Cardiac muscle cell (in vitro differentiated cells and primary cell): ENCODE results near the gene DLG2. TPM values are rescaled to one million over a fixed set of nuclear protein-coding genes. Genes with fewer than 3 reads are reported as not detected.

Source experiments
- DNase-seq, 2 donors: peaks; one replicate each; pipeline versions ENCODE4 v3.0.0 to v3.0.0-alpha.2; 2010 to 2017; ENCODE audit warnings: low read depth in 1 of 2, low spot score in 1 of 2
- H3K27ac ChIP-seq: fragments of 200-600 bp; sonication (generic); 2 replicates; pipeline ENCODE4 v1.5.1; 2016
- H3K27me3 ChIP-seq: fragments of 200-600 bp; sonication (generic); 2 replicates; pipeline ENCODE4 v1.6.0; 2016; ENCODE audit warnings: control low read depth
- H3K36me3 ChIP-seq: fragments of 200-600 bp; sonication (generic); 2 replicates; pipeline ENCODE4 v1.5.1; 2016; ENCODE audit warnings: control low read depth
- H3K4me1 ChIP-seq: fragments of 200-600 bp; sonication (generic); 2 replicates; pipeline ENCODE4 v1.8.1; 2017; ENCODE audit warnings: low read depth, mild to moderate bottlenecking, mixed run types
- H3K4me3 ChIP-seq: fragments of 200-600 bp; sonication (generic); 2 replicates; pipeline ENCODE4 v1.5.1; 2016; ENCODE audit warnings: mild to moderate bottlenecking
- H3K9me3 ChIP-seq: fragments of 200-600 bp; sonication (generic); 2 replicates; pipeline ENCODE4 v1.5.1; 2017; ENCODE audit warnings: low read depth, mild to moderate bottlenecking, control low read depth
- polyA plus RNA-seq: library from polyadenylated mRNA; unstranded; fragments of >200 nt; fragmentation: Nextera tagmentation; extraction: Ambion mirVana; gene quantifications from 2 replicates; pipeline ENCODE4 v1.2.1, GENCODE V29; 2016
- total RNA-seq: library from RNA; depleted of rRNA; stranded (reverse); fragments of >200 nt; gene quantifications from 2 replicates; pipeline ENCODE4 v1.2.3, GENCODE V29; 2016
- TF ChIP-seq, protein P1 (sequence below): IDR thresholded peaks from 2 replicates; pipeline ENCODE4 v1.5.1; 2012; ENCODE audit warnings: low read depth, mild to moderate bottlenecking, low read length

DLG2 gene
- total and polyA plus RNA-seq, 2 experiments from 2014 or later, result 3.5 to 15.9 TPM

DNA sequence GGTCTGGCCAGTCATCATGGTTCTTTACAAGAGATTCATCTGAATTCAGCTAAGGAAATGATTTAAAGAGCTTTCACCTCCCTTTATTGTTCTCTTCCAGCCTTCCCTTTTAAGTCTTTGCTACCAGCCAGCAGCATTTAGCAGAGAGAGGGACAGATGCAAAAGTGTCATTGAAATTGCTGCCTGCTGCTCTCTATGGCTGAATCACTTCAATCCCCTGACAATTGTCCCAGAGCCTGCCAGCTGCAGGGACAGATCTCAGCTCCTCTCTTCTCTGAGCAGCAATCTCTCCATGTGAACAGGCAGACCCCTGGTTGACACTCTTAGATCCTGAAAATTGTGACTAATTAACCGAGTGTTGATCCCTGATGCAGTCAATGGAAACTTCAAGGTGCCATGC is 1524.0 kb downstream of the DLG2 start:
- no peak overlapping the region for H3K4me3 ChIP-seq
- no peaks in the 10 kb centered on the region for H3K4me1 ChIP-seq
- TF ChIP-seq, protein P1, sequence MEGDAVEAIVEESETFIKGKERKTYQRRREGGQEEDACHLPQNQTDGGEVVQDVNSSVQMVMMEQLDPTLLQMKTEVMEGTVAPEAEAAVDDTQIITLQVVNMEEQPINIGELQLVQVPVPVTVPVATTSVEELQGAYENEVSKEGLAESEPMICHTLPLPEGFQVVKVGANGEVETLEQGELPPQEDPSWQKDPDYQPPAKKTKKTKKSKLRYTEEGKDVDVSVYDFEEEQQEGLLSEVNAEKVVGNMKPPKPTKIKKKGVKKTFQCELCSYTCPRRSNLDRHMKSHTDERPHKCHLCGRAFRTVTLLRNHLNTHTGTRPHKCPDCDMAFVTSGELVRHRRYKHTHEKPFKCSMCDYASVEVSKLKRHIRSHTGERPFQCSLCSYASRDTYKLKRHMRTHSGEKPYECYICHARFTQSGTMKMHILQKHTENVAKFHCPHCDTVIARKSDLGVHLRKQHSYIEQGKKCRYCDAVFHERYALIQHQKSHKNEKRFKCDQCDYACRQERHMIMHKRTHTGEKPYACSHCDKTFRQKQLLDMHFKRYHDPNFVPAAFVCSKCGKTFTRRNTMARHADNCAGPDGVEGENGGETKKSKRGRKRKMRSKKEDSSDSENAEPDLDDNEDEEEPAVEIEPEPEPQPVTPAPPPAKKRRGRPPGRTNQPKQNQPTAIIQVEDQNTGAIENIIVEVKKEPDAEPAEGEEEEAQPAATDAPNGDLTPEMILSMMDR, result no peak
- no peaks in the 10 kb centered on the region for H3K27me3 ChIP-seq
- no peaks in the 10 kb centered on the region for H3K36me3 ChIP-seq
- no peaks in the 10 kb centered on the region for H3K9me3 ChIP-seq
- H3K27ac ChIP-seq, result no peak overlapping the region
- DNase-seq, result no peak

- TF ChIP-seq, protein P1, result no peak
- Histone ChIP-seq H3K27me3 (no peaks in the 10 kb centered on the region), H3K27ac (no peak overlapping the region), H3K4me1 (no peaks in the 10 kb centered on the region), H3K36me3 (no peaks in the 10 kb centered on the region), H3K4me3 (no peak overlapping the region), H3K9me3 (no peaks in the 10 kb centered on the region)
- peak in 1 of 2 donors; percentile 20 for DNase-seq
Observed at GRCh38 chr11:84097186-84097585, 1530.0 kb downstream of the DLG2 start.

DNA sequence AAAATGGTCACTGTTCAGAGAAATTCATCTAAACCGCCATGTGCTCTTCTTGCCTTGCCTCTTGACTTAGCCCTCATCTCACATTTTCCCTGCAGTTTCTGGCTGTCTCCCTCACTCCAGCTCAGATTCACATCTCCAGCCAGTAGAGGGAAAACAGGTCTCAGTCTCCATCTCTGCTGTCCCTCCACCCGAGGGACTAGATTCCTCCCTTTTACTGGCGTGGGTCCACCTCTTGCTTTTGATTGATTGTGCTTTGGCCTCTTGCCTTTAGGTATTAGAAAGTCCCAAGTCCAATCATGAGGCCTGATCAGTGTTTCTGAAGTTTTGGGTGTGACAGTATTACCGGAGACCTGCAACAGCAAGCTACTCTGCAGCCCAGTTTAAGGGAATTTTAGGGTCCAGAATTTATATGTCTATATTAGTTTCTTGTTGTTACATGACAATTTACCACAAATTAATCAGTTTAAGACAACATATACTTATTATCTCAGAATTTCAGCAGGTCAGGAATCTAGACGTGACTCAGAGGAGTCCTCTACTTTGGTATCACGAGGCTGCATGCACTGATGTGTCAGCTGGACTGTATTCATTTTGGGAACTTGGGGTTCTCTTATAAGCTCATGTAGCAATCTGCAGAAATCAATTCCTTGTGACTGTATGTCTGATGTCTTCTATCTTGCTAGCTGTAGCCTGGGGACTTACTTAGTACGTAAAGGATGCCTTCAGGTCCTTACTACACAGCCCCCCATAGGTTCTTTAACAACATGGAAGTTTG is 1535.7 kb downstream of the DLG2 start:
- Histone ChIP-seq H3K9me3 (no peaks in the 10 kb centered on the region), H3K36me3 (no peaks in the 10 kb centered on the region), H3K4me1 (no peaks in the 10 kb centered on the region), H3K27ac (no peak overlapping the region), H3K27me3 (no peaks in the 10 kb centered on the region), H3K4me3 (no peak overlapping the region)
- DNase-seq, result no peak
- TF ChIP-seq, protein P1, result no peak

- Histone ChIP-seq H3K27me3 (no peaks in the 10 kb centered on the region), H3K4me3 (no peak overlapping the region), H3K4me1 (no peaks in the 10 kb centered on the region), H3K36me3 (no peaks in the 10 kb centered on the region), H3K9me3 (no peaks in the 10 kb centered on the region), H3K27ac (no peak overlapping the region)
- TF ChIP-seq, protein P1, result no peak
- peak; percentile 10 to 31 for DNase-seq
Observed at GRCh38 chr11:84089072-84090057, 1537.8 kb downstream of the DLG2 start.

DNA sequence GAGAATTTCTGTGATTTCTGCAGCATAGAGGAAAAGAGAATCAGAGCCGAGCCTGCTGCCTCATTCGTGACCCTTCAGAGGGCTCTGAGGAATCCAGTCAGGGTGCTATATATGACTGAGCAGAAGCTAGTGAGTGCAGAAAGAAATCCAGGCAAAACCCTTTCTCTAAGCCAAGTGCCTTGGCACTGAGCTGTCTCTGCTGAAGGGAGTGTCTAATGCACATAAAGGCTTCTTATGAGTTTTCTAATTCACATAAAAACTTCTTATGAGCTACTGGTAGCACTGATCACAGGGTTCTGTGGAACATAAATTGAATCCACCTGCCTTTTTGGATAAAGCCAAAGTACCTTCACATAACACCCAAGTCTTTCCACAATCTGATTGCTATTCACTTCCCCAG is 1555.3 kb downstream of the DLG2 start:
- Histone ChIP-seq H3K9me3 (no peaks in the 10 kb centered on the region), H3K4me1 (no peaks in the 10 kb centered on the region), H3K36me3 (no peaks in the 10 kb centered on the region), H3K4me3 (no peak overlapping the region), H3K27me3 (no peaks in the 10 kb centered on the region), H3K27ac (no peak overlapping the region)
- TF ChIP-seq, protein P1, result no peak
- DNase-seq, result no peak
